Inflammatory macrophage treated with lipopolysaccharide for 4 hours (primary cell): ENCODE data around the gene SDK1.

Experiments used
- DNase-seq: peaks from one replicate; pipeline ENCODE4 v3.0.0-alpha.2; 2020

SDK1 gene

GRCh38 chr7:3973264-3973663 is 672.2 kb downstream of the SDK1 start:
- DNase-seq, result no peak

- no peak for DNase-seq
Measured at GRCh38 chr7:3974329-3974728, 673.3 kb downstream of the SDK1 start.

- DNase-seq, result no peak
Measured at GRCh38 chr7:3975371-3975770, 674.3 kb downstream of the SDK1 start.

GRCh38 chr7:3977391-3977790 is 676.3 kb downstream of the SDK1 start:
- DNase-seq, result no peak

GRCh38 chr7:3978839-3979238 is 677.8 kb downstream of the SDK1 start:
- DNase-seq, result no peak

DNA sequence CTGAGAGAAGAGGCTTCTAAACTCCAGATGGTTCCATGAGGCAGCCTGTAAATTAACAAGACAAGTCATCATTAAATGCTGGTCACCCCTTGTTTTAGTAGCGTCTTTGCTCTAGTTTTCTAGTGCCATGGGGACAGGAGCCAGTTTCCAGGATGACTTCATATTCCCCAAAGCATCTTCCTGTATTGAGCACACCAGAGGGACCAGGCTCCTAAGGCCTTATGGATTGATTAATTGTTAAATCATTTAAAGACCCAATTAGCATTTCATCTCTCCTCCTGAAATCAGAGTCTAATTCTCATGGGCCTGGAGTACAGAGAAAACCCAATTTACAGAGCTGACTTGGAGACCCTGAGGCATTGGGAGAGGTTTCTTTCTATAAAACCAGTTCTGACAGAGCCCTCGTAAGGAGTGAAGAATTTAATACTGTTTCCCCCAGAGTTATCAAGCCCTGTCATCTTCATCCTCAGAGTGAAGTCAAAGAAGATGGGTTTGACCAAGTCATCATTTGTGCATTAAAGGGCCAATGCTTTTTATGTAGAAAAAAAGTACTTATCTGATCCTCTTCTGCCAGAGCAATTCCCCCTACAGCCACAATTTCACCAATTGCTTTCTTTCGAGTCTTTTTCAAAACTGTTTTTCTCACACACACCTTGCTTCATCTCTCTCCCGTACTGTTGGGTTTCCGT is 678.7 kb downstream of the SDK1 start:
- no peak for DNase-seq

- no peak for DNase-seq
Measured at GRCh38 chr7:3980300-3980643, 679.2 kb downstream of the SDK1 start.

DNA sequence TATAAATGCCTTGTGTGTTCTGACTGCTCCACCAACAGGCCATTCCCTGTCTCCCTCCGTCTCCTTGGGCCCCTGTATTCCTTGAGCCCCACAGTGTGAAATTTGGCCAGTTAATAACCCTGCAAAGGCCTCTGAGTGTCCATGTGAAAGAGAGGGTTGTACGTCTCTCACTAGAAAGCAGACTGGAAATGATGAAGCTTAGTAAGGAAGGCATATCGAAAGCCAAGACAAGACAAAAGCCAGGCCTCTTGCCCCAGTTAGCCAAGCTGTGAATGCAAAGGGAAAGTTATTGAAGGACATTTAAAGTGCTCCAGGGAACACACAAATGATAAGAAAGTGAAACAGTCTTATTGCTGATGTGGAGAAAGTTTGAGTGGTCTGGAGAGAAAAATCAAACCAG is 680.2 kb downstream of the SDK1 start:
- DNase-seq, result no peak

DNA sequence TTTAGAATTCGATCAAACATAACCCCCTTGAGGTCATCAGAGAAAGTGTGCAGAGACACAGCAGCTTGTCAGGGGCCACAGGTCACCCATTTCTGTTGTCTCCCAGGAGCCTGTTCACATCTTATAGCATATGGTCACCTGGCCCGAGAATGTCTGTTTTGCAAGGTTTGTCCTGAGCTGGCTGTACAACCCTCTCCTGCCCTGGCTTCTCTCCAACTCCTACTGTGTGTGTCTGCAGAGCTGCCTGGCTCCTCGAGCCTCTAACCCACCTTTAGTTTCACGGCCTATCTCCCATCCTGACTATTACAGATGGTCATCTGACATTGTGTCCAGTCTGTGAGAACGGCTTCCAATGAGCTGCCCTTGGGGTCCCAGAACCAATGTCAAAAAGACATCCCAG is 683.4 kb downstream of the SDK1 start:
- DNase-seq, result no peak

- DNase-seq, result no peak
Measured at GRCh38 chr7:3986927-3987326, 685.9 kb downstream of the SDK1 start.

GRCh38 chr7:3987426-3987927 is 686.4 kb downstream of the SDK1 start:
- no peak for DNase-seq

- no peak for DNase-seq
Measured at GRCh38 chr7:3989723-3990122, 688.7 kb downstream of the SDK1 start.

DNA sequence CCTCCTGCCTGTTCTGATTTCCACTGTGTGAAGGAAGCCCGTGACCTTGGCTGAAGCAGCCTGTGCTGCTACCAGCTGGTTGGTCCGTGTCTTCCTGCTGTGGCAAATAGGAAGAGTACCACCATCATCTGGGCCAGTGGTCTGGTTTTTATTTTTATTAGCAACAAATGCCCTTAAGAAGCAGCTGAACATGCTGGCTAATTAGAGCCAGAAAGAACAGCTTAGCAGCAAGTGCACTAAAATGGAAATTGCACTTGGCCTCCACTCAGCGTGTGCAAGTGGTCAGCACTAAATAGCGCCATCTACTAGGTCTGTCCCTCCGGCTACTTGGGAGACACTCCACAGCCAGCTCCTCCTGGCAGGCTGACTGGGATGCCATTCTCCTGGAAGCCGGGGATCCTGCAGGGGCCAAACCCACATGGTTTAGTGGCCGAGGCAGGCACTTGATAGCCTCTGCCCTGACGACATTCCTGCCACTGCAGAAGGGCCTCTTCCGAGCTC is 690.7 kb downstream of the SDK1 start:
- no peak for DNase-seq

DNA sequence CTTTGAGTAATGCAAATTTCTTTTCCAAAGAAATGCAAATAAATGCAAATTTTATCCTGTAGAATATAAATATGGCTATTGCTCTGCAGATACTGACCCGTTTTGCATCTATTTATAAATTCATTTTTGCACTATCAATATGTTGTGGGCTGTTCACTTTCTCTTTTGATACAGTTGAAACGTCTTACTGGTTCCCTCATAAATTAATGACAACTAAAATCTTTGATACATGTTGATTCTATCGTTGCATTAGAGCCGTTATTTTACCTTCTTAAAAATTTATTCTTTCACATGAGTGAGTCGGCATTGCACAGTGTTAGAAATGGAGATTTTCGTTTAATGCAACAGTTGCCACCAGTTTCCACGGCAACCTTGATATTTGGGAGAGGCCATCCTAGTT is 691.8 kb downstream of the SDK1 start:
- no peak for DNase-seq

DNA sequence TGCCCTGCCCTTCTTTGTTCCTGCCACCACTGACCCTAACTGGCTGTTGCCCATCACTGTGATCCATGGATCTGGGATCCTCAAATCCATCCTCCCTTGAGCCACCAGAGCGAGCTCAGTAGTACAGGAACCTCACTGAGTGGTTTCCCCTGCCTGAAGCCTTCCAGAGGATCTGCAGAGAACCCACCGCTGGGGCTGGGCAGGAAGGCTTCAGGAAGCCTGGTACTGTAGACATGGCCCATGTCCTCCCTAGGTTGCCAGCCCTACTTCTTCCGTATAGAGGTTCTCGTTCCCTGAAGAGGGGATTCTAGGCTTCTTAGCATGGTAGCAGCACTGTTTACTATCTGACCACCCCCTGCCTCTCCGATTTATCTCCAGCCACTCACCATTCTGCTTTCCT is 693.7 kb downstream of the SDK1 start:
- no peak for DNase-seq

GRCh38 chr7:3995187-3995586 is 694.1 kb downstream of the SDK1 start:
- no peak for DNase-seq

DNA sequence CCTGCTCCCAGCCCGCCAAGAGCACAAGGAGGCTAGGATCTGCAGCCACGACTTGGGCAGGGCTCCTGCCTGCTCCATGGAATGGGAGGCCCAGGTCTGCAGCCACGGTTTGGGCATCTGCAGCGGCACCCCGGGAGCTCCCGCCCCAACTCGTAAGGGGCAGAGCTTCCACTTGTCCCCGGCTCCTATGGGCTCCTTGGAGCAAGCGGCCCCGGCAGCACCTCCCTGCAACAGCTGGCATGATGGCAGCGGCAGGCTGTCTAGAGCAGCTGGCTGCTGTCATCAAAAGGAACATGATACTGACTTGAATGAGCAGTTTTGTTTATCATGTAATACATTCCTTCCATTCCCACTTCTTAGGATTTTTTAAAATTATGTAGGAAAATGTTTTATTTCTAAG is 697.0 kb downstream of the SDK1 start:
- no peak for DNase-seq

DNA sequence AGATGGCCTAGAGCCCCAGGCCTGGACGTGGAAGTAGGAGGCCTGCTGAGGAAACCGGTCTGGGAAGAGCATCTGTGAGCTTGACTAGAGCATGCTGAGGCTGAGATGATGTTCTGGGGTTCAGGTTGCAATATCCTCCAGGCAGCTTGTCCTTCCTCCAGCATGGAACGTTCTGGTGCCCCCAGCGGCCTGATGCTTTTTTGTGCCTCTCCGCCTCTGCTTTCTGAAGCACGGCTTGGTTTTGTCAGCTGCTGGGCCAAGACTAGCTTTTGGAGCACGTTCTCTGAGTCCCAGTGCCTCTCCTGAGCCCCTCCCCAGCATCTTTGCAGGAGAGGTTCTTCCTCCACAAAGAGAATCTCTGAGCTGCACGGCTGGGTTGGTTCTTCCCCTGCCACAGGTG is 699.1 kb downstream of the SDK1 start:
- DNase-seq, result no peak

GRCh38 chr7:4000934-4001333 is 699.9 kb downstream of the SDK1 start:
- DNase-seq, result no peak

DNA sequence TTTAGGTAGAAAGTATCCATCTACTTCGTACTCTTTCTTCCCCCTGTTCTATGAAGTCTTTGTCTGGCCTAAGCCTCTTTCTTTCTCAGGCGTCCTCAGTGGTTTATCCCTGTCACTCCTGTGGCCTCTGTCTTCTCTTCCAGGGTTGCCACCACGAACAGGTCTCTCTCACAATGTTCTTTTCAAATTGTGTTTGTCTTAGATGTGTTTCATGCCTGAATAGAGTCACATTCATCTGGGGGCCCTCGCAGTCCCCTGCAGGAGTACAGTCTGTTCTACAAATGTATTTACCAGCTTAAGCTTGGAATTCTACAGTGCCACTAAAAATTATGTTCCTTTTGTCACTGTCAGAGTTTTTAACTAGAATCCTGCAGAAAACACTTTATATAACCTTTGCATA is 700.7 kb downstream of the SDK1 start:
- no peak for DNase-seq

- DNase-seq, result no peak
Measured at GRCh38 chr7:4003503-4003902, 702.5 kb downstream of the SDK1 start.

DNA sequence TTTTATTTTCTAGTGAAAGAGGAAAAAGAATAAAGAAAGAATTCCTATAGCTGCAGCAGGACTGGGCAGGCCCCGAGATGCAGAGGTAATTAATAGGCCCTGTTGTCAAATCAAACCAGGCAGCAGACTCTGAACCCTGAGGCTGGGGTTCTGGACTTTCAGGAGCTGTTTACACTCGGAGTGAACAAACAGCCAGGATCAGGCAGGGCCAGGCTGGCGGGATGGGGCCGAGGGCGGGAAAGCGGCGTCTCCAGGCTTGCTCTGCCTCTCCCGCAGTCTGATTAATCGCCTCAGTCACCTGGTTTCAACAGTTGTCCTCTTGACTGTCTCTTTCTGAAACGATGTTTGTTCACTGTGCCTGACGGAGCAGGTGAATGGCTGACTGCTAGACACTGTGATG is 705.6 kb downstream of the SDK1 start:
- DNase-seq, result no peak

GRCh38 chr7:4009211-4010060 is 708.4 kb downstream of the SDK1 start:
- DNase-seq, result no peak

DNA sequence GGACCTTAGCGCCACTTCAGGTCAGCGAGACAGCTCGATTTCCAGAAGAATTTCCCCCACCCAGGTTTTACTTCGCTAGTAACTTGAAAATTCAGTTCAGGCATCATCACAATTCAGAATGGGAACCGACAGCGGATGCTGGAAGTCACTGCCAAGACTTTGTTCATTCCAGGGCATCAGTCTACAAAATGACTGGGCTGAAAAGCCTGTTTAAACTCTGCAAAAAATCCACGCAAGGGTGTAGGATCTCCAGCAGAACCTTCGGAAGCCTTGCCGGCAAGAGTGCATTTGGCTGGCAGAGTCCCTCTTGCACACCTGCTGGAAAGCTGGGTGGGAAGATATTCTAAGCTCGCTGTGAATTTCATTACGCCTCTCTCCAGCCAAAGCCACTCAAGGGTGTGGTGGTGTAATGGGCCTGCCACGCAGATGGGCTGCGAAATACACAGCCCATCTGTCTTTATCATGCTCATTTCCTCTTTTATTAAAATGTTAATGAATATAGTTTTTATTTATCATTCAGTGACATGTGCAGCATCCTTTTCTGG is 709.1 kb downstream of the SDK1 start:
- no peak for DNase-seq
